Stimulated activated CD4-positive, alpha-beta T cell treated with anti-CD3 and anti-CD28 coated beads, Interleukin-4, amount 100 ng/mL, for 48 hours (primary cell): Measurements from ENCODE around the gene AGO3.
"Not testable (repeated sequence)": the region's sequence is repeated elsewhere in the genome, so short reads cannot be mapped to it uniquely, and the experiment has no call there.

ENCODE experiments used
- DNase-seq, 2 donors: peaks; one replicate each; pipeline ENCODE4 v3.0.0-alpha.2; 2020; ENCODE audit warnings: low read depth in 2 of 2

Gene AGO3

GRCh38 chr1:36008546-36009197 is 77.8 kb downstream of the AGO3 start:
- no peak for DNase-seq

- no peak for DNase-seq
Observed at GRCh38 chr1:36014722-36015220, 83.9 kb downstream of the AGO3 start.

- no peak for DNase-seq
Observed at GRCh38 chr1:36016686-36017085, 85.8 kb downstream of the AGO3 start.

GRCh38 chr1:36023098-36023769 is 92.3 kb downstream of the AGO3 start:
- no peak for DNase-seq

GRCh38 chr1:36024024-36024423 is 93.1 kb downstream of the AGO3 start:
- not testable (repeated sequence) for DNase-seq

GRCh38 chr1:36024847-36025246 is 93.9 kb downstream of the AGO3 start:
- no peak for DNase-seq

GRCh38 chr1:36027766-36028165 is 96.9 kb downstream of the AGO3 start:
- DNase-seq, result no peak

GRCh38 chr1:36031441-36031840 is 100.5 kb downstream of the AGO3 start:
- no peak for DNase-seq

GRCh38 chr1:36034692-36035091 is 103.8 kb downstream of the AGO3 start:
- no peak for DNase-seq

GRCh38 chr1:36035154-36035553 is 104.2 kb downstream of the AGO3 start:
- no peak for DNase-seq

- no peak for DNase-seq
Observed at GRCh38 chr1:36040238-36040637, 109.3 kb downstream of the AGO3 start.

GRCh38 chr1:36051821-36052220 is 120.9 kb downstream of the AGO3 start:
- DNase-seq, result no peak

- DNase-seq, result no peak
Observed at GRCh38 chr1:36053978-36054377, 123.1 kb downstream of the AGO3 start.

- no peak for DNase-seq
Observed at GRCh38 chr1:36055706-36056105, 124.8 kb downstream of the AGO3 start.

GRCh38 chr1:36062315-36062714 is 131.4 kb downstream of the AGO3 start:
- no peak for DNase-seq

GRCh38 chr1:36067871-36068270 is 137.0 kb downstream of the AGO3 start:
- DNase-seq, result no peak

- no peak for DNase-seq
Observed at GRCh38 chr1:36068866-36069265, 138.0 kb downstream of the AGO3 start.

- DNase-seq, result no peak
Observed at GRCh38 chr1:36070349-36070748, 139.4 kb downstream of the AGO3 start.

- DNase-seq, result no peak
Observed at GRCh38 chr1:36076979-36077573, 146.2 kb downstream of the AGO3 start.

GRCh38 chr1:36080236-36080635 is 149.3 kb downstream of the AGO3 start:
- DNase-seq, result no peak

- DNase-seq, result no peak
Observed at GRCh38 chr1:36080801-36081200, 149.9 kb downstream of the AGO3 start.

- no peak for DNase-seq
Observed at GRCh38 chr1:36081926-36082485, 151.1 kb downstream of the AGO3 start.

- DNase-seq, result no peak
Observed at GRCh38 chr1:36083219-36083618, 152.3 kb downstream of the AGO3 start.
